GM23338 (cell line): ENCODE measurements around the gene TNNT2.

Experiments used
- CTCF ChIP-seq, 2 experiments: fragments of 200-600 bp in 1 of 2; sonication (generic) in 1 of 2; conservative IDR thresholded peaks; 2 replicates each; pipeline versions ENCODE4 v1.5.1 to v1.6.1; 2016 to 2017; ENCODE audit warnings: antibody characterized with exemption in 2 of 2, low read depth in 2 of 2, mild to moderate bottlenecking in 2 of 2, moderate library complexity in 1 of 2
- EZH2 ChIP-seq: fragments of 200-600 bp; sonication (generic); IDR thresholded peaks from one replicate; pipeline ENCODE4 v1.8.0; 2017; ENCODE audit warnings: antibody characterized with exemption, mild to moderate bottlenecking, low read depth; ENCODE audit not compliant: unreplicated experiment
- EZH2phosphoT487 ChIP-seq: fragments of 200-600 bp; sonication (generic); IDR thresholded peaks from one replicate; pipeline ENCODE4 v1.8.1; 2018; ENCODE audit warnings: antibody characterized with exemption; ENCODE audit not compliant: unreplicated experiment

GRCh38 chr1:201359031-201359872 lies 18.2 kb downstream of the TNNT2 start:
- TF ChIP-seq EZH2 = no peak
- no peak for TF ChIP-seq CTCF (conservative IDR thresholded peaks at IDR 0.05; ENCODE audit: low read depth in 2 of 2)
- TF ChIP-seq EZH2phosphoT487 = no peak
